HG02884 (cell line): ENCODE measurements around the gene GJC1.

ENCODE experiments used
- ATAC-seq: cut with Tn5 transposase; IDR thresholded peaks from one replicate; pipeline ENCODE4 v1.9.1; 2021; ENCODE audit warnings: mild to moderate bottlenecking, moderate library complexity; ENCODE audit not compliant: unreplicated experiment

The GJC1 gene

DNA sequence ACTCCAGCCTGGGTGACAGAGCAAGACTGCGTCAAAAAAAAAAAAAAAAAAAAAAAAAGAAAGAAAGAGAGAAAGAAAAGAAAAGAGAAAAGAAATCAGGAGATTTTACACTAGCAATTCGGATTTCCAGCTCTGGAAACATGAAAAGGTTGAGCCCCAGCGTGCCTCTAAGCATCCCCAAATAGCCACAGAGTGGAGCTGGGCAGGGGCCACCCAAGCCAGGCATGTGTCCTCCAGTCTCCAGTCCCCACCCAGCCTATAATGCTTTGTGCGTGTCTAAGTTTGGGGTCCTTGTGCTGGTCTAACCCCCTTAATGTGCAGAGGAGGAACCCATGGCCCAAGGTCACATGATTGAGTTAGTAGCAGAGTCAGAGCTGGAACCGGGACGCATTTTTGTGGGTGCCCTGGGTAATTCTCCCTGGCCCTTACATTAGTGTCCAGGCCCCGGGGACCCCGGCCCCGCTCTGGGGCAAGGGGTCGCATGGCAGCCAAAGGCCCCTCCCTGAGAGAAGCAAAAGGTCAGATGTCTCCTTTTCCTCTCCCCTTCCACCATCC is 51.4 kb downstream of the GJC1 start:
- ATAC-seq: no peak

- no peak for ATAC-seq
Measured at GRCh38 chr17:44777394-44778348, 52.4 kb downstream of the GJC1 start.

- ATAC-seq: no peak
Measured at GRCh38 chr17:44776628-44777393, 53.3 kb downstream of the GJC1 start.

DNA sequence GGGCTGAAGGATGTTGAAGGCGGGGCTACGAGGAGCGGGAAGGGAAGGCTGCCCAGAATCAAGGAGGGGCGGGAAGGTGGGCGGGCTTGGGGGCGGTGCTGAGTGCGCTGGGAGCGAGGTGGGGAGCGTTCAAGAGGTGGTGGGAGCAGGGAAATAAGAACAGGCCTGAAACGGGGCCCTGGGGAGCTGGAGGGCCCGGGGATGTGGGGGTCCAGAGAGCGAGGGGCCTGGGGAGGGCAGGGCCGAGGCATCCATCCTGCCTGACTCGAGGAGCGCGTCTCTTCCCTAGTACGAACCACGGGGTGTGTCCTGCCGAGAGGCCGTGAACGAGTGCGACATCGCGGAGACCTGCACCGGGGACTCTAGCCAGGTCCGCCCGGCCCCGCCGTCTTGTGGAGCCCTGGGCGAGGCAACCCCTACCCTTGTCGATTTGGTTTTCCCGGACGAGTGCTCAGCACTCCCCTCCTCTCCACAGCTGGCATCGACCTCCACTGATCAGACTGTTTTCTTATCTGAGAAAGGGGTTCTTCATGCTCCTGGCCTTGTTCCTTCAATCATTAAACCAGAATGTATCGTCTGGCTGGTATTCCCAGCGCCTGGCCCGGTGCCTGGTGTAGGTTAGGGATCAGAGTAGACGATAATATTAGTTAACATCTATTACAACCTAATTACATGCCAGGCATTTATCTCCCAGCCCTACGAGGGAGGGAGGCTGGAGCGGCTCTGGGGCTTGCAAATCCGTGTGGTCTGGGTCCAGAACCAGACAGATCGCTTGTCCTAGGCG is 54.1 kb downstream of the GJC1 start:
- ATAC-seq: no peak

GRCh38 chr17:44775136-44775837 is 54.8 kb downstream of the GJC1 start:
- peak; percentile 89 for ATAC-seq

GRCh38 chr17:44774271-44775135 is 55.6 kb downstream of the GJC1 start:
- ATAC-seq: peak; percentile 19

GRCh38 chr17:44773140-44773539 is 56.9 kb downstream of the GJC1 start:
- no peak for ATAC-seq

GRCh38 chr17:44772308-44773045 is 57.6 kb downstream of the GJC1 start:
- ATAC-seq: no peak

DNA sequence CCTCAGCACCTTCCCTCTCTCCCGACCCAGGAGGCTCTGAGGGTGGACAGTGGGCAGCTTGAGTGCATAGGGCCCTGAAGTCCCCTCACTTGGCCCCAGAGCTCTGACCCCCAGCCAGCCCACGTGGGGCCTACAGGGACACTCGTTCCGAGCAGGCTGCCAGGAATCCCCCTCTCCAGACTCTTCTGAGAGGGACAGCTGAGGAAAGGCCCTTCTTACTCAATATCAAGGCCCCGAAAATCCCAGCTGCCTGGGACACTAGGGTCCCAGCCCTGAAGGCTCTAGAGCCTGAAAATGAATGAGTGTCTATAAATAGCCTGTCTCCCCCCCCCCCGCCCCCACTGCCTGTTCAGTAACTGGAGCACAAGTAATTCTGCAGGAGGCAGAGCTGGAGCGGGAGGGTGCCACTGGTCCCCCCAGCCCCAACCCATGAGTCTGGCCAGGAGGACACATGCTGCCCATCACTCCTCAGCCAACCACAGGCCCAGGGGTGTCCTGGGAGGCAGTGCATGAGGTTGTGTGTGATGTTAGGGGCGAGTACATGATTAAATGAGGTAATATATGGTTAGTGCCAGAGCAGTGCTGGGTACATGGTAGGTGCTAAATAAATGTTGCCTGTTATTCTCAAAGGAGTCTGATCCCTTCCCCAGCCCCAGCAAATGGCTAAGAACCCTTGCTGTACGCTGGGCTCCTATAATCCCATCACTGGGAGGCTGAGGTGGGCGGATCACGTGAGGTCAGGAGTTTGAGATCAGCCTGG is 59.7 kb downstream of the GJC1 start:
- ATAC-seq: no peak

DNA sequence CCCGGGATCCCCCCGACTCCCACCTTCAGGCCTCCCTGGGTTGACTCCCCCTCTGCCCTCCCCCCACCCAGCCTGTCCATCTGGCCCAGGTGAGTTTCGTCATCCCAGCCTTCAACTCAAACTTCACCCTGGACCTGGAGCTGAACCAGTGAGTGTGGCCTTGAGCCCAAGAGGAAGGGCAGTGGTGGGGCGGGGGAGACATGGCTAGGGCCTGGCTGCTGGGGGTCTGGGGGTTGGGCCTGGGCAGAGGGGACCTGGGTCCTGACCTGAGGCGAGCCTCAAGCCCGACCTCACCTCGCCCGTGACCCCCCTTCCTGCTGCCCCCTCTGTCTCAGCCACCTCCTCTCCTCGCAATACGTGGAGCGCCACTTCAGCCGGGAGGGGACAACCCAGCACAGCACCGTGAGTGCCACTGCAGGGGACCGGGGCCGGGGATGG is 60.4 kb downstream of the GJC1 start:
- ATAC-seq: no peak

DNA sequence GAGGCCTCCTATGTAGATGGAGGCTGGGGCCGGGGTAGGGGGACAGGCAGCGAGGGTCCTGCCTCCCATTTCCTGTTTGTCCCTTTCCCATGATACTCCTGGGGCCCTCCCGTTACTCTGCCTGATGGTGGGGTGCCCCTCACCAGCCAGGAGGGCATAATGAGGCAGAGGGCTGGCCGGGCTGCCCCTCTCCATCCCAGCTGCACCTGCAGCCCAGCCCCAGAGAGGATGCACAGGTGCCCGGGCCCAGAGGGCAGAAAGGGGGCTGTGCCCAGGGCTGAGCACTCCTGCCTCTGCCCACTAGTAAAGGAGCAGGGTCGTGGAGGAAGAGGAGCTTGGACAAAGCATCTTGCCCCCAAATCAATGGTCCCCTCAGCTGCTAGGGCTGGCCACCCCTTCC is 60.9 kb downstream of the GJC1 start:
- ATAC-seq: no peak

DNA sequence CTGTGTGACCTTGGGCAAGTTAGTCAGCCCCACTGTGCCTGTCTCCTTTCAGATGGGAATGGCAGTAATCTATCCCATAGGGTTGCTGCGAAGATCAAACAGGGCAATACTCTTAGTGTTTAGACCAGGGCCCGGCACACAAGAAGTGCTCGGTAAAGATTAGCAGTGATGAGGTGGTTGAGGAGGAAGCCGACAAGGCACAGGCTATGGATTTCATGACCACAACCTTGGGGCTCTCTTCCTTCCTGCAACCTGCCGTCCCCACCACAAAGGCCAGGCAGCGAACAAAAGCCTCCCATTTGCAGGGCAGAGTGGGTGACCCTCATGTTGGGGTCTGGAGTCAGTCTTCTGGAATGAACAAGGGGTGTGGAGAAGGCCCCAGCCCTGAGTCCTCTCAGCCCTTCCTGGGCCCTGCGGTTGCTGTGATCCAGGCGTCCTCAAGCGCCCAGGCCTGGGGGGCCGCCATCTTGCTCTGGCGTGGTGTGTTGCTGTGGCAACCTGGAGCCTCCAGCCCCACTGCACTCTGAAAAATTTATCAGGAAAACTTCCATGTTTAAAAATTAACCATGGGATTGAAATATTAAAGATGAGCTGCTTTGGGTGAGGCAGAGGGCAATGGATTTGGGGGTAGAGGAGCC is 61.5 kb downstream of the GJC1 start:
- ATAC-seq: no peak

GRCh38 chr17:44767493-44767892 is 62.6 kb downstream of the GJC1 start:
- ATAC-seq: no peak

DNA sequence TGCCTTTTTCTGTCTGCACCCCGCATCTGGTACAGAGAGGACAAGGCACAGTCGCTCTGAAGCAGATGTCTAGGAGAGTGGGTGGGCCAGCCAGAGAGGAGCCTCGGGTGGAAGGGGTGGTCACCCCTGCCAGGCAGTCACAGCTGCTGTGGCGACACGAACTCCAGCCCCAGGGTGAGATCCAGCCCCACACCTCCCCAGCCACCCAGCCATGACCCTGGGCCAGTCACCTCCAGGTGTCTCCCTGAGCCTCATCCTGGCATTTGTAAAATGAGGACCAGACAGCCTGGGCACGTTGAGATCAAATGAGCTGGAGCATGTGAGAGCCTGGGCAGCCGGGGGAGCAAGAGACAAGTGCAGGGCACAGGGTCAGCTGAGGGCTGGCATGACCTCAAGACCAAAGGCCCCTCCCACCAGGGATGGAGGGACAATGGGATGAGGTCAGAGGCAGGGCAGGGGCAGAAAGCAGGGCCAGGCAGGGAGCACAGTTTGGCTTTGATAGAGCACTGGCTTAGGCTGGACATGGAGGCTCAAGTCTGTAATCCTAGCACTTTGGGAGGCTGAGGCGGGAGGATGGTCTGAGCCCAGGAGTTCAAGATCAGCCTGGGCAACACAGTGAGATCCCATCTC is 63.6 kb downstream of the GJC1 start:
- ATAC-seq: no peak

GRCh38 chr17:44765965-44766364 is 64.1 kb downstream of the GJC1 start:
- ATAC-seq: no peak

- no peak for ATAC-seq
Measured at GRCh38 chr17:44763170-44763569, 66.9 kb downstream of the GJC1 start.
